Epidermal melanocyte (primary cell): ENCODE results near the gene ATF4.
A peak's percentile ranks its signal among the peaks of the same experiment; 100 is the strongest.

Experiments
- DNase-seq: peaks from one replicate; pipeline ENCODE4 v3.0.0; 2011; ENCODE audit warnings: low spot score; ENCODE audit not compliant: insufficient read length

ATF4 gene

GRCh38 chr22:39556970-39557841 is 36.8 kb downstream of the ATF4 start:
- DNase-seq = no peak

GRCh38 chr22:39558254-39558727 is 37.9 kb downstream of the ATF4 start:
- no peak for DNase-seq

DNA sequence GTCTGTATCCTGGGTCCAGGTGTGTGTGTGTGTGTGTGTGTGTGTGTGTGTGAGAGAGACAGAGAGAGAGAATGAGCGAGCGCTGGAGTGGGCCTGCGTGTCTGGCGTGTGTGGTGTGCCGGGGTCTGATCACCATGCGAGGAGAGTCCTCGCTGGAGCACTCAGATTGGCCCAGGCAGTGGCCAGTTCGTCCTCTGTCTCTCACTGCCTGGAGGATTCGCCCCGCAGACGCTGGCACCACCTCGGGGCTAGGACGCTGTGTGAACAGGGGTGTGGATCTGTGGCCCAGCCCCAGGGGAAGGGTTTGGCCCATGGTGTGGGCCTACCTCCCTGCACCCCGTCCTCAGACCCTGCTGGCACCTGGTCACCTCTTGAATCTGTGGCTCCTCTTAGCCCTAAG is 38.6 kb downstream of the ATF4 start:
- DNase-seq = no peak

- DNase-seq = peak; percentile 55
Observed at GRCh38 chr22:39559456-39560105, 39.2 kb downstream of the ATF4 start.

DNA sequence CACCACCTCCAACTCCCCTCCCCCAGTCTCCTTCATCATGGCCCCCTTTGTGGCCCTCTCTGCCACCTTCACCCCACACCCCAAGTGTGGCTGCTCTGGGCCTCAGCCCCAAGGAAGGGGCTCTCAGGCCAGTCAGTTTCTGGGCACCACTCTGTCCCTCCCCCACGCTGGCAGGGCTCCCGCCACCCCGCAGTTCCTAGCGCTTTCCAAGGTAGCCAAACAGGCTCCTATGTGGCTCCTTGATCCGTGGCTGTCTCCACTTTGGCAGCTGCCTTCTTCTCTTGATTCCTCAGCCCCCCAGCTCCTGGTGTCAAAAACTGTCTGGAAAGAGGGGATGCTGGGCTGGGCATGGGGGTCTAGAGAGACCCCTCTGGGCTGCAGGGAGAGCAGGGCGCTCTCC is 39.8 kb downstream of the ATF4 start:
- DNase-seq = no peak

GRCh38 chr22:39562839-39563489 is 42.6 kb downstream of the ATF4 start:
- no peak for DNase-seq

DNA sequence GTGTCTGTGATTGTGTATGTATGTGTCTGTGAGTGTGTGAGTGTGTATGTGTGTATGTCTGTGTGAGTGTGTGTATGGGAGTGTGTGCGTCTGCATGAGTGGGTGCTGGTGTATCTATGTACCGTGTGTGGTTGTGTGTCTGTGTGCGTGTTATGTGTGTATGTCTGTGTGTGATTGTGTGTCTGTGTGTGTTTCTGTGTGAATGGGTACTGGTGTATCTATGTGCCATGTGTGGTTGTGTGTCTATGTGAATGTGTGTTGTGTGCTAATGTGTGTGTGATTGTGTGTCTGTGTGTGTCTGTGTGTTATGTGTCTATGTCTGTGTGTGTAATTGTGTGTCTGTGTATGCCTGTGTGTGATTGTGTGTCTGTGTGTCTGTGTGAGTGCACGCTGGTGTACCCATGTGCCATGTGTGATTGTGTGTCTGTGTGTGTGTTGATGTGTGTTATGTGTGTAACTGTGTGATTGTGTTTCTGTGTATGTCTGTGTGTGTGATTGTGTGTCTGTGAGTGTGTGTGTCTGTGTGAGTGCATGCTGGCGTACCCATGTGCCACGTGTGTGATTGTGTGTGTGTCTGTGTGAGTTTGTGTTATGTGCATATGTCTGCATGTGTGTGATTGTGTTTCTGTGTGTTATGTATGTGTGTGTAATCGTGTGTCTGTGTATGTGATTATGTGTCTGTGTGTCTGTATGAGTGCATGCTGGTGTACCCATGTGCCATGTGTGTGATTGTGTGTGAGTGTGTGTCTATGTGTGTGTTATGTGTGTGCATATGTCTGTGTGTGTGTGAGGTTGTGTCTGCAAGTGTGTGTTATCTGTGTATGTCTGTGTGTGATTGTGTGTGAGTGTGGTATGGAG is 43.4 kb downstream of the ATF4 start:
- DNase-seq = no peak

GRCh38 chr22:39565414-39565944 is 45.1 kb downstream of the ATF4 start:
- DNase-seq = no peak

DNA sequence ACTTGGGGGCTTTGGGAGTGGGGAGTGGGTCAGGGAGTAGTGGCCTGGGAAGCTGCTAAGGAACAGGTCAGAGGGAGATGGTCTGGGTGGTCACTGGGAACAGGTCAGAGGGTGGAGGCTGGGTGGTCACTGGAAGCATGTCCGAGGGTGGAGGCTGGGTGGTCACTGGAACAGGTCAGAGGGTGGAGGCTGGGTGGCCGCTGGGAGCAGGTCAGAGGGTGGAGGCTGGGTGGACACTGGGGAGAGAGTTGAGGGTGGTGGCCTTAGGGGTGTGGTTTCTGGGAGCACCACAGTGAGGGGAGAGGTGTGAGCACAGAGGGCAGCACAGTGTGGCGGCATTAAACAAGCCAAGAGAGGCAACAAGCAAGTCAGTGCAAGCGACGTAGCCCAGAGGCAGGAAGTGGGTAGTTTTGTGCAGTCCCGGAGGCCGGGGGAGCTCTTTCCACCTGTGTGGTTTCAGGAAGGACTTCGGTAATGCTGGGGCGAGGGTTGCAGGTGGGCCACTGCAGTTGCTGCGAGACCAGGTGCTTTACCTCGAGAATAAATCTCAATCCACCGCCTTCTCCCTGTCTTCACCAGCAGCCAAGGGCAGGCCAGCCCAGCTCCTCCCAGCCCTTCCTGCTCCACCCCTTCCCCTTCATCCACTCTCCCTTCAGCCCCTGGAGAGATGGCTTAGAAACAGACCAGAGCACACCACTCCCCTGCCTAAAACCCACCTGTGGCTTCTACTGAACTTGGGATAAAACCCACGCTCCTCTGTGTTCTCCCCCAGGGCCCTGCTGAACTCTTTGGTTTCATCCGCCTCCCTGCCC is 47.0 kb downstream of the ATF4 start:
- DNase-seq = no peak

- no peak for DNase-seq
Observed at GRCh38 chr22:39568278-39568981, 48.1 kb downstream of the ATF4 start.

DNA sequence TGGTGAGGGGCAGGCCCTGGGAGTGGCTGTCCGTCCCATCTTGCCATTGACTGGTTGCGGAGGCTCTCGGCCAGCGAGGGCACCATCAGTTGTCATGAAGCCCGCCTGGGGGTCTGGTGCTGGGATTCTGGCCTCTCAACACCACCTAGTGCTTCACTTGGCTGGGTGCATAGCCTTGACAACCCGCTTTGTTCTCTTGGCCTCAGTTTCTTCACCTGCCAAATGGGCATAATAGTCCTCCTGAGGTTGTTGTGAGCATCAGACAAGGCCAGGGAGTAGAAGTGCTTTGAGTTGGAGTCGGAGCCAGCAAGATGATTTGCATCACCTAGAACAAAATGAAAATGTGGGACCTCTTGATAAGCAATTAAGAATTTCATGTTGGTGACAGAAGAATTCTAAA is 48.7 kb downstream of the ATF4 start:
- DNase-seq = no peak

DNA sequence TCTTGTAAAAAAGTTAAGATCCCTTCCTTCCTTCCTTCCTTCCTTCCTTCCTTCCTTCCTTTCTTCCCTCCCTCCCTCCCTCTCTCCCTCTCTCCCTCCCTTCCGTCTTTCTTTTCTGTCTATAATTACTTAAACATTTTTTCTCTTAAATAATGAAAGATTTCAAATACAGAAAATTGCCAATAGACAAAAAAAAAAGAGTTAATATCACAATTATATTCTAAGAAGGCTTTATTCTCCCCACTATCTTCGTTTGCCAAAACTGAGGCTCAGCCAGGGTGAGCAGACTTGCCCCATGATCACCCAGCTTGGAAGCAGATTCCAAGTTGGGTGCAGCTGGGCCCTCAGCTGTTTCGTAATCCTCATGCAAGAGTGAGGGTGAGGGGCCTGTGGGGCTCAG is 49.9 kb downstream of the ATF4 start:
- DNase-seq = no peak

- DNase-seq = no peak
Observed at GRCh38 chr22:39570665-39571064, 50.3 kb downstream of the ATF4 start, which contains the start of gene CACNA1I. TSS of gene CACNA1I (plus strand) at chr22:39570753. CDS start at chr22:39570753, 0 bp downstream.

DNA sequence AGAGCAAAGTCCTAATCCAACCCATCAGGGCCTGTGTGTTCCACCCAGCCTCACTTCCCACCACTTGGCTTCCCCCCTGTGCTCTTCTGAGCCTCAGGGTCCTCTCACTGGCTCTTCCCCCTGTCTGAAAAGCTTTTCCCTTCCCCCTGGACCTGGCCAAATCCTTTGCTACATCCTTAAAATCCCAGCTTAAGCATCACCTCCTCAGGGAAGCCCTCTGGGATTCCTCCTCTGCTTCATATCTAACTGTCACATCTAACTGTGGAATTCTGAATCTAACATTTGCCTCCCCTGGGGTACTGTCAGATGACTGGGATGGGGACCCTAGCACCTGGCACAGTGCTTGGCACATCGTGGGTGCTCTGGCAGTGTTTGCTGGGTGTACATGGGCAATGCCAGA is 51.2 kb downstream of the ATF4 start:
- no peak for DNase-seq
